Common myeloid progenitor, CD34-positive (primary cell): Measurements from ENCODE around the gene USP44.
"Not testable (repeated sequence)": the region's sequence is repeated elsewhere in the genome, so short reads cannot be mapped to it uniquely, and the experiment has no call there.

Experiments used
- CTCF ChIA-PET: fragments of 350-600 bp; sonication (Branson Sonifier 250); formaldehyde crosslinking; loops from one replicate; lab custom pipeline; 2021; ENCODE audit warnings: antibody characterized with exemption; lab: Charles Lee
- POLR2A ChIA-PET: fragments of 350-600 bp; sonication (Branson Sonifier 250); formaldehyde crosslinking; loops from one replicate; lab custom pipeline; 2021; ENCODE audit warnings: antibody characterized with exemption; lab: Charles Lee
- DNase-seq, 3 donors: peaks; one replicate each; pipeline versions ENCODE4 v3.0.0 to v3.0.0-alpha.2; 2013
- H3K27ac ChIP-seq, 2 experiments: 1 replicate in 1 of 2; 2 replicates in 1 of 2; pipeline ENCODE4 v1.7.0; 2013; ENCODE audit warnings: inconsistent platforms in 2 of 2, low read length in 2 of 2, mild to moderate bottlenecking in 2 of 2, low read depth in 1 of 2, moderate library complexity in 1 of 2; ENCODE audit not compliant: severe bottlenecking in 2 of 2, insufficient read depth in 1 of 2, poor library complexity in 1 of 2
- H3K27me3 ChIP-seq, 5 experiments: replicated peaks in 2 of 5; 1 replicate in 3 of 5; 2 replicates in 2 of 5; pipeline versions ENCODE4 v1.6.1 to v1.7.0; 2013; ENCODE audit warnings: low read length in 4 of 5, mild to moderate bottlenecking in 2 of 5, moderate library complexity in 2 of 5, inconsistent platforms in 1 of 5; ENCODE audit not compliant: insufficient read depth in 5 of 5, control insufficient read depth in 4 of 5
- H3K36me3 ChIP-seq, 4 experiments: 1 replicate in 2 of 4; 2 replicates in 2 of 4; pipeline versions ENCODE4 v1.6.1 to v1.7.0; 2013; ENCODE audit warnings: low read length in 3 of 4, control low read depth in 1 of 4, mild to moderate bottlenecking in 1 of 4; ENCODE audit not compliant: control insufficient read depth in 4 of 4, insufficient read depth in 4 of 4
- H3K4me1 ChIP-seq, 4 experiments: 1 replicate in 3 of 4; 2 replicates in 1 of 4; pipeline versions ENCODE4 v1.6.1 to v1.7.1; 2013; ENCODE audit warnings: low read length in 3 of 4, mild to moderate bottlenecking in 3 of 4, control low read depth in 1 of 4, inconsistent platforms in 1 of 4, moderate library complexity in 1 of 4; ENCODE audit not compliant: control insufficient read depth in 4 of 4, insufficient read depth in 4 of 4; ENCODE audit errors: control extremely low read depth in 1 of 4
- H3K4me3 ChIP-seq, 7 experiments: 1 replicate in 4 of 7; 2 replicates in 3 of 7; pipeline versions ENCODE4 v1.5.1 to v1.7.0; 2013; ENCODE audit warnings: mild to moderate bottlenecking in 7 of 7, low read length in 6 of 7, moderate library complexity in 6 of 7, inconsistent platforms in 2 of 7, low read depth in 2 of 7, control low read depth in 1 of 7; ENCODE audit not compliant: insufficient read depth in 4 of 7, control insufficient read depth in 1 of 7; ENCODE audit errors: extremely low read depth in 1 of 7
- H3K9me3 ChIP-seq, 5 experiments: 1 replicate in 4 of 5; 2 replicates in 1 of 5; pipeline versions ENCODE4 v1.6.1 to v1.7.1; 2013; ENCODE audit warnings: low read length in 4 of 5, mild to moderate bottlenecking in 2 of 5, inconsistent platforms in 1 of 5, low read depth in 1 of 5, moderate library complexity in 1 of 5; ENCODE audit not compliant: control insufficient read depth in 4 of 5, insufficient read depth in 2 of 5; ENCODE audit errors: control extremely low read depth in 1 of 5
- WGBS: methylation state at CpG from one replicate; pipeline ENCODE4 v1.1.5; 2013; ENCODE audit not compliant: insufficient coverage; 5-methylcytosine and 5-hydroxymethylcytosine counted together

The USP44 gene

GRCh38 chr12:95568045-95568444, 16.8 kb upstream of the USP44 start:
- 96% methylated on average over 5 of the region's 10 CpGs for WGBS
- peaks cover 0 to 44% (median 7%) of the 10 kb centered on the region in 5 experiments for H3K27me3 ChIP-seq
- H3K4me3 ChIP-seq, POLR2A ChIA-PET, H3K36me3 ChIP-seq, CTCF ChIA-PET, H3K27ac ChIP-seq, DNase-seq, H3K4me1 ChIP-seq, H3K9me3 ChIP-seq: not testable (repeated sequence)

GRCh38 chr12:95557625-95558024, 6.3 kb upstream of the USP44 start:
- Histone ChIP-seq H3K9me3 (no peaks in the 10 kb centered on the region), H3K36me3 (no peaks in the 10 kb centered on the region), H3K27me3 (no peaks in the 10 kb centered on the region), H3K4me1 (peaks cover 0 to 23% (median 12%) of the 10 kb centered on the region in 4 experiments), H3K27ac (no peak overlapping the region), H3K4me3 (no peak overlapping the region)
- DNase-seq = no peak
- POLR2A ChIA-PET = no interaction called here
- CTCF ChIA-PET = interaction anchor here (0.8 kb wide), 1 partner anchor 14 kb away, joined by 3 read pairs; no protein-coding TSS in a partner anchor
- no CpG with 5 or more reads among the region's 1 CpG for WGBS

GRCh38 chr12:95554532-95555071, 3.3 kb upstream of the USP44 start:
- Histone ChIP-seq H3K27me3 (peaks cover 0 to 16% (median 3%) of the 10 kb centered on the region in 5 experiments), H3K9me3 (peaks cover 0 to 4% (median under 1%) of the 10 kb centered on the region in 5 experiments), H3K4me1 (peaks cover 0 to 28% (median 12%) of the 10 kb centered on the region in 4 experiments), H3K4me3 (no peak overlapping the region), H3K27ac (no peak overlapping the region), H3K36me3 (no peaks in the 10 kb centered on the region)
- DNase-seq = peak in 2 of 3 donors; percentile 34 to 49
- POLR2A ChIA-PET = interaction anchor here (0.5 kb wide), 1 partner anchor 259 kb away, joined by 7 read pairs; no protein-coding TSS in a partner anchor
- CTCF ChIA-PET = no interaction called here
- 40% methylated on average over 1 of the region's 4 CpGs for WGBS

- Histone ChIP-seq H3K36me3 (no peaks in the 10 kb centered on the region), H3K4me3 (no peak overlapping the region), H3K4me1 (peaks cover 5 to 32% (median 14%) of the 10 kb centered on the region in 4 experiments), H3K9me3 (peaks cover 1 to 12% (median 6%) of the 10 kb centered on the region in 5 experiments), H3K27ac (no peak overlapping the region), H3K27me3 (peaks cover 6 to 27% (median 8%) of the 10 kb centered on the region in 5 experiments)
- CTCF ChIA-PET = no interaction called here
- POLR2A ChIA-PET = no interaction called here
- WGBS = 100% methylated on average over 1 of the region's 5 CpGs
- DNase-seq = peak in 2 of 3 donors; percentile 71 to 77
Observed at GRCh38 chr12:95553197-95553943, 2.1 kb upstream of the USP44 start.

GRCh38 chr12:95551913-95552516, 739 bp upstream of the USP44 start:
- H3K4me1 ChIP-seq = peaks cover 8 to 38% (median 22%) of the 10 kb centered on the region in 4 experiments
- peaks cover 13 to 40% (median 17%) of the 10 kb centered on the region in 5 experiments for H3K27me3 ChIP-seq
- ChIA-PET POLR2A (no interaction called here), CTCF (no interaction called here)
- WGBS = 93% methylated on average over 3 of the region's 7 CpGs
- H3K4me3 ChIP-seq = no peak overlapping the region
- H3K9me3 ChIP-seq = peaks cover 1 to 12% (median 6%) of the 10 kb centered on the region in 5 experiments
- H3K27ac ChIP-seq = no peak overlapping the region
- H3K36me3 ChIP-seq = no peaks in the 10 kb centered on the region
- DNase-seq = no peak

- ChIA-PET CTCF (no interaction called here), POLR2A (no interaction called here)
- Histone ChIP-seq H3K36me3 (no peaks in the 10 kb centered on the region), H3K4me1 (peaks cover 5 to 33% (median 20%) of the 10 kb centered on the region in 4 experiments), H3K27me3 (peaks cover 16 to 62% (median 20%) of the 10 kb centered on the region in 5 experiments), H3K4me3 (peak overlapping the region in 3 of 7 experiments; percentile 49 to 79 (median 67)), H3K9me3 (peaks cover 1 to 12% (median 6%) of the 10 kb centered on the region in 5 experiments), H3K27ac (no peak overlapping the region)
- 89% methylated on average over 8 of the region's 12 CpGs for WGBS
- peak in 2 of 3 donors; percentile 20 to 21 for DNase-seq
Observed at GRCh38 chr12:95549392-95550084, 1.7 kb downstream of the USP44 start.
